Esophagus squamous epithelium (tissue), 5 donors: ENCODE measurements around the gene RAB1B. TPM values are rescaled to one million over a fixed set of nuclear protein-coding genes. Genes with fewer than 3 reads are reported as not detected.

ENCODE experiments used
- DNase-seq: peaks from one replicate; lab custom pipeline; 2025; lab: John Stamatoyannopoulos, UW
- H3K27ac ChIP-seq, 4 donors: fragments of 200-600 bp; sonication (generic); one replicate each; pipeline ENCODE4 v1.5.1; 2016 to 2019; ENCODE audit warnings: mild to moderate bottlenecking in 1 of 4
- H3K27me3 ChIP-seq, 4 donors: fragments of 200-600 bp; sonication (generic); 1 replicate in 3 of 4; 2 replicates in 1 of 4; pipeline versions ENCODE4 v1.5.1 to v1.6.0; 2017 to 2021; ENCODE audit warnings: antibody characterized with exemption in 1 of 4
- H3K36me3 ChIP-seq, 3 donors: fragments of 200-600 bp; sonication (generic); one replicate each; pipeline ENCODE4 v1.5.1; 2016 to 2019
- H3K4me1 ChIP-seq, 3 donors: fragments of 200-600 bp; sonication (generic); one replicate each; pipeline ENCODE4 v1.5.1; 2017 to 2019
- H3K4me3 ChIP-seq, 4 donors: fragments of 200-600 bp; sonication (generic); 1 replicate in 3 of 4; 2 replicates in 1 of 4; pipeline ENCODE4 v1.5.1; 2016 to 2019; ENCODE audit warnings: mild to moderate bottlenecking in 2 of 4, moderate library complexity in 1 of 4
- H3K9me3 ChIP-seq, 3 donors: fragments of 200-600 bp; sonication (generic); one replicate each; pipeline ENCODE4 v1.5.1; 2016 to 2019
- POLR2A ChIP-seq, 4 donors: fragments of 450-650 bp; IDR thresholded peaks; one replicate each; pipeline ENCODE4 v1.6.1; 2017; ENCODE audit warnings: antibody characterized with exemption in 4 of 4, mild to moderate bottlenecking in 4 of 4, moderate library complexity in 3 of 4
- WGBS, 2 donors: methylation state at CpG; one replicate each; pipeline ENCODE4 v1.1.5; 2018; 5-methylcytosine and 5-hydroxymethylcytosine counted together
- intact Hi-C: fragments of 100-400 bp; cut with DNase I; formaldehyde crosslinking; loops from one replicate; pipeline ENCODE4 v1.15.0; 2022
- total RNA-seq, 4 donors: library from RNA; depleted of rRNA; stranded (reverse); fragments of >200 nt; gene quantifications; one replicate each; pipeline ENCODE4 v1.1.0, GENCODE V29; 2016
- TF ChIP-seq, protein P1 (sequence below), 6 experiments: fragments of 450-650 bp in 4 of 6; fragments of 200-600 bp in 2 of 6; sonication (generic) in 2 of 6; IDR thresholded peaks; one replicate each; pipeline ENCODE4 v1.5.1; 2016 to 2019; ENCODE audit warnings: antibody characterized with exemption in 6 of 6, mild to moderate bottlenecking in 4 of 6, moderate library complexity in 4 of 6
- donor health status: DM: yes; HTN: yes; CAD: no.

Gene RAB1B
- total RNA-seq, 4 donors from 2014 or later, result 83.7 to 148 (median 110) TPM

DNA sequence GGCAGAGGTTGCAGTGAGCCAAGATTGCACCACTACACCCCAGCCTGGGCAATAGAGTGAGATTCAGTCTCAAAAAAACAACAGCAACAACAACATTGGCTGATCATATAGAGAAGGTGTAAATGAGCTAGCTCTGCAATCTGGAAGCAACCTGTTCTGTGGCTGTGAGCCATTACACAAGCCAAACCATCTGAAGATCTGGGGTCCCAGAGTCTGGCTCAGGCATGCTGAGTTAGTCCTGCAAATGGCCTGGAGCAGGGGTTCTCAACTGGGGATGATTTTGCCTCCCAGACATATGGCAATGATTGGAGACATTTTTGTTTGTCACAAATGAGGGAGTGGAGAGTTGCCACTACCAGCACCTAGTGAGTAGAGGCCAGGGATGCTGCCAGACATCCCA, 42.3 kb upstream of the RAB1B start:
- Histone ChIP-seq H3K27me3 (no peaks in the 10 kb centered on the region), H3K27ac (no peak overlapping the region), H3K4me3 (no peak overlapping the region), H3K9me3 (no peaks in the 10 kb centered on the region), H3K4me1 (peaks cover 0 to 14% (median 0%) of the 10 kb centered on the region in 3 donors), H3K36me3 (peaks cover 11 to 83% (median 18%) of the 10 kb centered on the region in 3 donors)
- no peak for TF ChIP-seq POLR2A (IDR thresholded peaks at IDR 0.05)
- TF ChIP-seq, protein P1, sequence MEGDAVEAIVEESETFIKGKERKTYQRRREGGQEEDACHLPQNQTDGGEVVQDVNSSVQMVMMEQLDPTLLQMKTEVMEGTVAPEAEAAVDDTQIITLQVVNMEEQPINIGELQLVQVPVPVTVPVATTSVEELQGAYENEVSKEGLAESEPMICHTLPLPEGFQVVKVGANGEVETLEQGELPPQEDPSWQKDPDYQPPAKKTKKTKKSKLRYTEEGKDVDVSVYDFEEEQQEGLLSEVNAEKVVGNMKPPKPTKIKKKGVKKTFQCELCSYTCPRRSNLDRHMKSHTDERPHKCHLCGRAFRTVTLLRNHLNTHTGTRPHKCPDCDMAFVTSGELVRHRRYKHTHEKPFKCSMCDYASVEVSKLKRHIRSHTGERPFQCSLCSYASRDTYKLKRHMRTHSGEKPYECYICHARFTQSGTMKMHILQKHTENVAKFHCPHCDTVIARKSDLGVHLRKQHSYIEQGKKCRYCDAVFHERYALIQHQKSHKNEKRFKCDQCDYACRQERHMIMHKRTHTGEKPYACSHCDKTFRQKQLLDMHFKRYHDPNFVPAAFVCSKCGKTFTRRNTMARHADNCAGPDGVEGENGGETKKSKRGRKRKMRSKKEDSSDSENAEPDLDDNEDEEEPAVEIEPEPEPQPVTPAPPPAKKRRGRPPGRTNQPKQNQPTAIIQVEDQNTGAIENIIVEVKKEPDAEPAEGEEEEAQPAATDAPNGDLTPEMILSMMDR (IDR thresholded peaks at IDR 0.05), result no peak
- intact Hi-C loops, result loop anchor here (10.0 kb wide), 1 partner anchor 59 kb away; the partner anchor contains the start of gene YIF1A
- no peak for DNase-seq

DNA sequence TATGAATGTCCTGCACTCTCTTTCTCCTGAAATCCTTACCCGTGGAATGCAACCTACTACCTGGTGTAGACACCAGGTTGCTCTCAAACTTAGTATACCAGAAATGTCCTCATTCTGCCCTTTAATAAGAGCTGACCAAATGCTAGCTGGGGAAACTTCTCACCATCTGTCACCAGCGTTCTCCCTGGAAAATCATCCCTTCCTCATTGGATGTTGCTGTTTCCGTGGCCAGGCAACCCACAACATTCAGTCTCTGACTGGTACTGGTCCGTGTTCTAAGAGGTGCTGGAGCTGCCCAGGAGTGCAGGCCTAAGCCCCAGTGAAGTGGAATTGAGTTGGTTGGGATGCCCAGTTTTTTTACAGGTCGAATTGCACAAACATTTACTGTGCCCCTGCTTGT, 40.7 kb upstream of the RAB1B start:
- Histone ChIP-seq H3K36me3 (peaks cover 16 to 89% (median 29%) of the 10 kb centered on the region in 3 donors), H3K27ac (no peak overlapping the region), H3K9me3 (no peaks in the 10 kb centered on the region), H3K4me1 (peaks cover 0 to 6% (median 0%) of the 10 kb centered on the region in 3 donors), H3K27me3 (no peaks in the 10 kb centered on the region), H3K4me3 (no peak overlapping the region)
- TF ChIP-seq, protein P1 (IDR thresholded peaks at IDR 0.05), result no peak
- TF ChIP-seq POLR2A (IDR thresholded peaks at IDR 0.05), result no peak
- WGBS, 2 donors, result 85 to 88% methylated on average over 4 to 5 of the region's 5 CpGs
- intact Hi-C loops, result loop anchor here (10.0 kb wide), 1 partner anchor 57 kb away; the partner anchor contains the start of gene YIF1A
- DNase-seq, result no peak

DNA sequence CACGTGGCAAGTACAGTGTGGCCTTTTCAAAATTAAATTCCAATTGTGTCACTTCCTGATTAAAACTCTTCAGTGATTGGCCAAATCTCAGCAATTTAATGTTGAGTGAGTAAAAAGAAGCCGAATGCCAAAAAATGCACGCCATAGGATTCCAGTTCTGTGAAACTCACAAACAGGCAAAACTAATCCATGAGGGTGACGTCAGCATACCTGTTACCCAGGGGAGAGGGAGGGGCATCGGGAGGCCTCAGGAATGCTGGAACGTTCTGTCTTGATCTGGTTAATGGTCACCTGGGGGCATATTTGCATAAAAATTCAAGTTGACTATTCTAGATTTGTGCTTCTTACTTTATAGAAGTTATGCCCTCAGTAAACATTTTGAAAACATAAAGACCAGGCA, 39.9 kb upstream of the RAB1B start:
- Histone ChIP-seq H3K4me3 (no peak overlapping the region), H3K36me3 (peaks cover 22 to 95% (median 38%) of the 10 kb centered on the region in 3 donors), H3K9me3 (no peaks in the 10 kb centered on the region), H3K27me3 (no peaks in the 10 kb centered on the region), H3K4me1 (no peaks in the 10 kb centered on the region), H3K27ac (no peak overlapping the region)
- intact Hi-C loops, result loop anchor here (10.0 kb wide), 1 partner anchor 56 kb away; the partner anchor contains the start of gene YIF1A
- TF ChIP-seq, protein P1 (IDR thresholded peaks at IDR 0.05), result no peak
- no peak for TF ChIP-seq POLR2A (IDR thresholded peaks at IDR 0.05)
- 77 to 85% methylated on average over 6 of the region's 6 CpGs for WGBS, 2 donors
- no peak for DNase-seq

DNA sequence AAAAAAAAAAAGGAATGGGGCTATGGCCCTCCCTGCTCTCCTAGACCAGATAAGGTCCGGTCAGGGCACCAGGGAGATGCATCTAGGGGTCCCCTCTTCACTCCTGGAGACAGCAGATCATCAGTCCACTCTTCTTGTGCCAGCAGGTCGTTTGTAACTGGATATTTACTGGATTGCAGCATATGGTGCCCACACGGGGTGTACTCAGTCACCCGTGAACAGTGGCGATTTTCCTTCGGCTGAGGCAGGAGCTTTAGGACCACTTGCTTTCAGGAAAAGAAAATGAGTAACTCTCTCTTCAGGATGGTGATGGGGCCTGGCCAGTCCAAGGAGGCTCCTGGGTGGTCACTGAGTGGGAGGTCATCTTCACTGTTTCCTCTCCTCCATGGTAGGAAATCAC, 38.3 kb upstream of the RAB1B start:
- H3K36me3 ChIP-seq, result peaks cover 18 to 95% (median 40%) of the 10 kb centered on the region in 3 donors
- no peak overlapping the region for H3K27ac ChIP-seq
- TF ChIP-seq, protein P1 (IDR thresholded peaks at IDR 0.05), result no peak
- TF ChIP-seq POLR2A (IDR thresholded peaks at IDR 0.05), result no peak
- H3K4me1 ChIP-seq, result no peaks in the 10 kb centered on the region
- H3K9me3 ChIP-seq, result no peaks in the 10 kb centered on the region
- WGBS, 2 donors, result 76 to 82% methylated on average over 5 to 6 of the region's 6 CpGs
- no peak overlapping the region for H3K4me3 ChIP-seq
- no peak for DNase-seq
- H3K27me3 ChIP-seq, result no peaks in the 10 kb centered on the region
- intact Hi-C loops, result no loop called here

DNA sequence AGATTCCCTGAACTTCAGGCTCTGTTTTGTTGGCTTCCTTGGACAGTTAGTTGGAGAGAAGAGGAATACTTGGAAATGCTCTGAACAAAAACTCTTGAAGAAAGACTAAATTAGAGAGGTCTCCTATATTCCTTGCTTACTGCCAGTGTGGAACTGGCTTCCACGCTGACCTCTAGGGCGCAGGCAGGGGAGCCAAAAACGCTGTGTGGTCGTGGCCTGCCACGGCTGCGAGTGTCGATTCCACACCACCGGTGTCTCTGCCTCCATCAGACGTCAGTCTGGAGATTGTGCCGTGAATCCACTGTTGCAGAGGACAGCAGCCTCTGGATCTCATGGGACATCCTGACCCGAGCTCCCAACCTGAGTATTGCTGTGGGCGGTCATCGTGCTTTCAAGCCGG, 37.5 kb upstream of the RAB1B start:
- WGBS, 2 donors, result 92 to 93% methylated on average over 12 to 14 of the region's 14 CpGs
- no peaks in the 10 kb centered on the region for H3K4me1 ChIP-seq
- H3K27me3 ChIP-seq, result no peaks in the 10 kb centered on the region
- peaks cover 18 to 97% (median 48%) of the 10 kb centered on the region in 3 donors for H3K36me3 ChIP-seq
- TF ChIP-seq POLR2A (IDR thresholded peaks at IDR 0.05), result no peak
- TF ChIP-seq, protein P1 (IDR thresholded peaks at IDR 0.05), result no peak
- no peak overlapping the region for H3K4me3 ChIP-seq
- intact Hi-C loops, result no loop called here
- H3K27ac ChIP-seq, result no peak overlapping the region
- H3K9me3 ChIP-seq, result no peaks in the 10 kb centered on the region
- DNase-seq, result no peak
